OCI-LY7 (cell line): ENCODE results near the gene CARD10. TPM values are rescaled to one million over a fixed set of nuclear protein-coding genes. Genes with fewer than 3 reads are reported as not detected.

Experiments
- BruUV-seq: library from RNA; stranded (reverse); fragments of 400-500 nt; replicated peaks from 2 replicates; lab custom pipeline; 2021; lab: Mats Ljungman, UMichigan
- CTCF ChIA-PET: fragments of 300-600 bp; sonication (Branson Sonifier 250); formaldehyde crosslinking; loops from one replicate; lab custom pipeline; 2022; ENCODE audit warnings: antibody characterized with exemption; ENCODE audit not compliant: unreplicated experiment; lab: Charles Lee
- POLR2A ChIA-PET: fragments of 300-600 bp; sonication (Branson Sonifier 250); formaldehyde crosslinking; loops from one replicate; lab custom pipeline; 2022; ENCODE audit warnings: antibody characterized with exemption; lab: Charles Lee
- DNase-seq: peaks from one replicate; pipeline ENCODE4 v3.0.0-alpha.2; 2015; ENCODE audit warnings: low spot score
- H2AFZ ChIP-seq: fragments of 200-600 bp; sonication (generic), shearing (Covaris generic); 2 replicates; pipeline ENCODE4 v1.6.1; 2014; ENCODE audit warnings: mild to moderate bottlenecking, antibody characterized with exemption, low read length, moderate library complexity
- H3K27ac ChIP-seq: fragments of 200-600 bp; sonication (generic); 2 replicates; pipeline ENCODE4 v1.5.1; 2014; ENCODE audit warnings: mixed run types, low read depth, mild to moderate bottlenecking, moderate library complexity, low read length, inconsistent platforms; ENCODE audit not compliant: poor library complexity, severe bottlenecking
- H3K36me3 ChIP-seq: fragments of 200-600 bp; sonication (generic); 2 replicates; pipeline ENCODE4 v1.6.1; 2014; ENCODE audit warnings: mild to moderate bottlenecking, antibody characterized with exemption, low read length, moderate library complexity, mixed read lengths; ENCODE audit not compliant: insufficient read depth
- H3K4me1 ChIP-seq: fragments of 200-600 bp; sonication (generic); 2 replicates; pipeline ENCODE4 v1.5.1; 2014; ENCODE audit warnings: mild to moderate bottlenecking, low read length; ENCODE audit not compliant: insufficient read depth, poor library complexity, severe bottlenecking
- H3K4me2 ChIP-seq: fragments of 200-600 bp; sonication (generic); 2 replicates; pipeline ENCODE4 v1.6.1; 2014; ENCODE audit warnings: mild to moderate bottlenecking, low read length
- H3K4me3 ChIP-seq: fragments of 200-600 bp; sonication (generic); 2 replicates; pipeline ENCODE4 v1.5.1; 2014; ENCODE audit warnings: mild to moderate bottlenecking, low read depth, low read length; ENCODE audit not compliant: poor library complexity, severe bottlenecking
- H3K79me2 ChIP-seq: fragments of 200-600 bp; sonication (generic); 2 replicates; pipeline ENCODE4 v1.6.1; 2016; ENCODE audit warnings: low read depth, mild to moderate bottlenecking, low read length, moderate library complexity, mixed read lengths; ENCODE audit not compliant: insufficient read depth
- H3K9me2 ChIP-seq: fragments of 200-600 bp; sonication (generic); 2 replicates; pipeline ENCODE4 v1.6.1; 2016; ENCODE audit warnings: mild to moderate bottlenecking, low read length, mixed read lengths; ENCODE audit not compliant: insufficient read depth
- H3K9me3 ChIP-seq: fragments of 200-600 bp; sonication (generic); 2 replicates; pipeline ENCODE4 v1.6.1; 2014; ENCODE audit warnings: mild to moderate bottlenecking, mixed run types, low read length, mixed read lengths
- H4K20me1 ChIP-seq: fragments of 200-600 bp; sonication (generic); 2 replicates; pipeline ENCODE4 v1.6.1; 2014; ENCODE audit warnings: mild to moderate bottlenecking, antibody characterized with exemption, low read length, moderate library complexity, mixed read lengths; ENCODE audit not compliant: insufficient read depth
- EZH2phosphoT487 ChIP-seq: fragments of 200-600 bp; sonication (generic); IDR thresholded peaks from 2 replicates; pipeline ENCODE4 v1.6.1; 2018; ENCODE audit warnings: low read depth, borderline replicate concordance, mild to moderate bottlenecking, mixed run types, antibody characterized with exemption, low read length, moderate library complexity, mixed read lengths
- intact Hi-C: fragments of 100-400 bp; cut with micrococcal nuclease; formaldehyde crosslinking; loops from one replicate; pipeline ENCODE4 v1.10.0; 2022; ENCODE audit not compliant: unreplicated experiment
- total RNA-seq, 2 experiments: library from RNA; depleted of rRNA in 1 of 2; stranded (reverse); fragments of >200 nt in 1 of 2; shearing (Covaris generic) in 1 of 2; gene quantifications; 2 replicates each; pipeline ENCODE4 v1.2.3, GENCODE V29; 2014 to 2022
- TF ChIP-seq, protein P1 (sequence below): fragments of 200-600 bp; sonication (generic); conservative IDR thresholded peaks from 2 replicates; pipeline ENCODE4 v1.5.1; 2014; ENCODE audit warnings: mild to moderate bottlenecking, antibody characterized with exemption, low read length, moderate library complexity, mixed read lengths

CARD10 gene
- total RNA-seq, 2 experiments from 2014 or later: 2.8 to 4.0 TPM

DNA sequence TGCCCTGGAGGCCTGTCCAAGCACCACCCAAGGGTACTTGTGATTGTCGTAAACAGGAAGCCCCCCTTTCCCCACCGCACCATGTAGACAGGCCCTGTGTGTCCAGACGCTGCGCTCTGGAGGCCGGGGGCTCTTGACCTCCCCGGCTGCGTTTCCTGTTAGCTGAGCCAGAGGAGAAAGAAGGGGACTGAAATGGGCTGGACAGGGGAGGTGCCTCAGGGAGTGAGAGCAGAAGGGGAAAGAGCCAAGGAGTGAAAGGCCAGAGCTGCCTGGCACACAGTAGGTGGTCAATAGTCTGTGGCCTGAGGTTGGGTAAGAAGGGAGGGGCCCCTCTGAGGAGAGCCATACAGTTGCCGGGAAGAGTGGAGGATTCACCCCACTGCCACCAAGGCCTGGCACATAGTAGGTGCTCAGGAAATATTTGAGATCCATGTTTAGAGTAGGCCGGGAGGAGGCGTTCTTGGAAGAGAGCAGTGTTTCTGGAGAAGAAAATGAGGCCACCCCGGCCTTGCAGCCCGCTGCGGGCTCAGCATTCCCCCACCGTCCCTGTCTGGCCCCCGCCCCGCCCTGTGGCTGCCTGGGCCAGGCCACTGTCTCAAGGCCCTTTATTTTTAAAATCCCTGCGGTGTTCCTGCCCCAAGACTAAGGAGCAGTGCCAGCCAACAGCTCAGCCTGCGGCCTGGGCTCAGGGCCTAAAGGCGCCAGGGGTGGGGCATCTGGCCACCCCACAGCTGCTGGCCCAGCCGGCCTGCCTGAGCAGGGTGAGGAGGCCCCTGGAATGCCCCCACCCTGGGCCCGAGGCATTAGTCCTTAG, 27.4 kb upstream of the CARD10 start:
- no peak for DNase-seq
- intact Hi-C loops: no loop called here
- Histone ChIP-seq H3K4me2 (no peak overlapping the region), H3K4me3 (no peak overlapping the region), H3K36me3 (no peaks in the 10 kb centered on the region), H3K9me3 (no peaks in the 10 kb centered on the region), H3K9me2 (no peaks in the 10 kb centered on the region), H3K27ac (no peak overlapping the region), H3K79me2 (no peaks in the 10 kb centered on the region), H3K4me1 (peaks cover 7% of the 10 kb centered on the region), H4K20me1 (no peaks in the 10 kb centered on the region), H2AFZ (no peak overlapping the region)
- POLR2A ChIA-PET: no interaction called here
- no TSS peak for BruUV-seq
- CTCF ChIA-PET: no interaction called here
- no peak for TF ChIP-seq EZH2phosphoT487
- TF ChIP-seq, protein P1, sequence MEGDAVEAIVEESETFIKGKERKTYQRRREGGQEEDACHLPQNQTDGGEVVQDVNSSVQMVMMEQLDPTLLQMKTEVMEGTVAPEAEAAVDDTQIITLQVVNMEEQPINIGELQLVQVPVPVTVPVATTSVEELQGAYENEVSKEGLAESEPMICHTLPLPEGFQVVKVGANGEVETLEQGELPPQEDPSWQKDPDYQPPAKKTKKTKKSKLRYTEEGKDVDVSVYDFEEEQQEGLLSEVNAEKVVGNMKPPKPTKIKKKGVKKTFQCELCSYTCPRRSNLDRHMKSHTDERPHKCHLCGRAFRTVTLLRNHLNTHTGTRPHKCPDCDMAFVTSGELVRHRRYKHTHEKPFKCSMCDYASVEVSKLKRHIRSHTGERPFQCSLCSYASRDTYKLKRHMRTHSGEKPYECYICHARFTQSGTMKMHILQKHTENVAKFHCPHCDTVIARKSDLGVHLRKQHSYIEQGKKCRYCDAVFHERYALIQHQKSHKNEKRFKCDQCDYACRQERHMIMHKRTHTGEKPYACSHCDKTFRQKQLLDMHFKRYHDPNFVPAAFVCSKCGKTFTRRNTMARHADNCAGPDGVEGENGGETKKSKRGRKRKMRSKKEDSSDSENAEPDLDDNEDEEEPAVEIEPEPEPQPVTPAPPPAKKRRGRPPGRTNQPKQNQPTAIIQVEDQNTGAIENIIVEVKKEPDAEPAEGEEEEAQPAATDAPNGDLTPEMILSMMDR: no peak

- no peaks in the 10 kb centered on the region for H3K79me2 ChIP-seq
- H3K36me3 ChIP-seq: no peaks in the 10 kb centered on the region
- no peak overlapping the region for H3K4me3 ChIP-seq
- intact Hi-C loops: no loop called here
- H3K27ac ChIP-seq: no peak overlapping the region
- no peaks in the 10 kb centered on the region for H4K20me1 ChIP-seq
- H3K9me2 ChIP-seq: no peaks in the 10 kb centered on the region
- peaks cover 10% of the 10 kb centered on the region for H3K4me1 ChIP-seq
- no peak overlapping the region for H3K4me2 ChIP-seq
- H2AFZ ChIP-seq: no peak overlapping the region
- DNase-seq: no peak
- no TSS peak for BruUV-seq
- ChIA-PET CTCF (no interaction called here), POLR2A (no interaction called here)
- no peaks in the 10 kb centered on the region for H3K9me3 ChIP-seq
- TF ChIP-seq, protein P1: no peak
Observed at GRCh38 chr22:37545703-37546436, 26.7 kb upstream of the CARD10 start.
